Measurements from ENCODE around the gene ATXN7. TPM values are rescaled to one million over a fixed set of nuclear protein-coding genes. Genes with fewer than 3 reads are reported as not detected.

The ATXN7 gene
- total RNA-seq, 1 experiment from 2014 or later: 11.3 TPM

GRCh38 chr3:63976161-63976871, 112.6 kb downstream of the ATXN7 start:
- intact Hi-C loops (cut with micrococcal nuclease; ENCODE audit: unreplicated experiment): no loop called here
- TF ChIP-seq EZH2 (IDR thresholded peaks at IDR 0.05; ENCODE audit: borderline replicate concordance, low read depth, low read length, poor library complexity, severe bottlenecking) (no peak), CTCF (conservative IDR thresholded peaks at IDR 0.05; ENCODE audit: low read depth, low read length) (no peak)
- POLR2A ChIA-PET (ENCODE audit: low non-redundant PET): no interaction called here
- peaks cover 16% of the 10 kb centered on the region for H3K4me1 ChIP-seq (ENCODE audit: insufficient read depth, low read length, poor library complexity, severe bottlenecking)
- no peaks in the 10 kb centered on the region for H3K36me3 ChIP-seq (ENCODE audit: insufficient read depth, low read length, poor library complexity, severe bottlenecking)
- no TSS peak for BruUV-seq (replicated peaks)
- no peak overlapping the region for H3K4me3 ChIP-seq (ENCODE audit: low read depth, low read length, poor library complexity, severe bottlenecking)
- H3K9me3 ChIP-seq (ENCODE audit: low read depth, low read length, poor library complexity, severe bottlenecking): no peaks in the 10 kb centered on the region
- DNase-seq (ENCODE audit: low spot score): peak; percentile 43
- H3K27me3 ChIP-seq (replicated peaks; ENCODE audit: insufficient read depth, low read depth, low read length, poor library complexity): no peaks in the 10 kb centered on the region
- H3K27ac ChIP-seq (ENCODE audit: low read depth, low read length, poor library complexity, severe bottlenecking): no peak overlapping the region
- CTCF ChIA-PET: no interaction called here

- ChIA-PET POLR2A (ENCODE audit: low non-redundant PET) (no interaction called here), CTCF (no interaction called here)
- no peaks in the 10 kb centered on the region for H3K27me3 ChIP-seq (replicated peaks; ENCODE audit: insufficient read depth, low read depth, low read length, poor library complexity)
- TF ChIP-seq CTCF (conservative IDR thresholded peaks at IDR 0.05; ENCODE audit: low read depth, low read length) (no peak), EZH2 (IDR thresholded peaks at IDR 0.05; ENCODE audit: borderline replicate concordance, low read depth, low read length, poor library complexity, severe bottlenecking) (no peak)
- no peak overlapping the region for H3K4me3 ChIP-seq (ENCODE audit: low read depth, low read length, poor library complexity, severe bottlenecking)
- no peak for DNase-seq (ENCODE audit: low spot score)
- BruUV-seq (replicated peaks): no TSS peak
- peaks cover 15% of the 10 kb centered on the region for H3K4me1 ChIP-seq (ENCODE audit: insufficient read depth, low read length, poor library complexity, severe bottlenecking)
- no peak overlapping the region for H3K27ac ChIP-seq (ENCODE audit: low read depth, low read length, poor library complexity, severe bottlenecking)
- H3K36me3 ChIP-seq (ENCODE audit: insufficient read depth, low read length, poor library complexity, severe bottlenecking): no peaks in the 10 kb centered on the region
- no peaks in the 10 kb centered on the region for H3K9me3 ChIP-seq (ENCODE audit: low read depth, low read length, poor library complexity, severe bottlenecking)
- intact Hi-C loops (cut with micrococcal nuclease; ENCODE audit: unreplicated experiment): no loop called here
These were observed 113.2 kb downstream of the ATXN7 start for GRCh38 chr3:63976872-63977200.

GRCh38 chr3:63977893-63978292, 114.2 kb downstream of the ATXN7 start:
- Histone ChIP-seq H3K4me1 (ENCODE audit: insufficient read depth, low read length, poor library complexity, severe bottlenecking) (peaks cover 15% of the 10 kb centered on the region), H3K27me3 (replicated peaks; ENCODE audit: insufficient read depth, low read depth, low read length, poor library complexity) (no peaks in the 10 kb centered on the region), H3K27ac (ENCODE audit: low read depth, low read length, poor library complexity, severe bottlenecking) (no peak overlapping the region), H3K9me3 (ENCODE audit: low read depth, low read length, poor library complexity, severe bottlenecking) (no peaks in the 10 kb centered on the region), H3K36me3 (ENCODE audit: insufficient read depth, low read length, poor library complexity, severe bottlenecking) (no peaks in the 10 kb centered on the region), H3K4me3 (ENCODE audit: low read depth, low read length, poor library complexity, severe bottlenecking) (no peak overlapping the region)
- POLR2A ChIA-PET (ENCODE audit: low non-redundant PET): no interaction called here
- no peak for DNase-seq (ENCODE audit: low spot score)
- BruUV-seq (replicated peaks): no TSS peak
- TF ChIP-seq CTCF (conservative IDR thresholded peaks at IDR 0.05; ENCODE audit: low read depth, low read length): no peak
- TF ChIP-seq EZH2 (IDR thresholded peaks at IDR 0.05; ENCODE audit: borderline replicate concordance, low read depth, low read length, poor library complexity, severe bottlenecking): no peak
- CTCF ChIA-PET: no interaction called here
- intact Hi-C loops (cut with micrococcal nuclease; ENCODE audit: unreplicated experiment): no loop called here
